Small intestine (tissue), 7 donors: ENCODE data around the gene MBD5. TPM values are rescaled to one million over a fixed set of nuclear protein-coding genes. Genes with fewer than 3 reads are reported as not detected.
A peak's percentile ranks its signal among the peaks of the same experiment; 100 is the strongest.

Source experiments
- DNase-seq, 2 donors: peaks; one replicate each; pipeline versions ENCODE4 v3.0.0 to v3.0.0-alpha.2; 2013
- FAIRE-seq: peaks from 2 replicates; lab custom pipeline; 2012; peaks lifted over from hg19 to GRCh38; lab: Jason Lieb, UNC
- H3K27ac ChIP-seq, 3 donors: one replicate each; pipeline ENCODE4 v1.5.1; 2013; ENCODE audit warnings: low read length in 2 of 3, mild to moderate bottlenecking in 2 of 3, control low read depth in 1 of 3, inconsistent platforms in 1 of 3, low read depth in 1 of 3, moderate library complexity in 1 of 3
- H3K27me3 ChIP-seq, 3 donors: one replicate each; pipeline ENCODE4 v1.6.1; 2013; ENCODE audit warnings: low read length in 3 of 3, inconsistent platforms in 1 of 3; ENCODE audit not compliant: control insufficient read depth in 3 of 3, insufficient read depth in 3 of 3
- H3K36me3 ChIP-seq, 3 donors: one replicate each; pipeline ENCODE4 v1.6.1; 2013; ENCODE audit warnings: low read length in 3 of 3, inconsistent platforms in 1 of 3, low read depth in 1 of 3, mild to moderate bottlenecking in 1 of 3, moderate library complexity in 1 of 3; ENCODE audit not compliant: control insufficient read depth in 3 of 3, insufficient read depth in 2 of 3
- H3K4me1 ChIP-seq, 3 donors: one replicate each; pipeline ENCODE4 v1.6.1; 2013; ENCODE audit warnings: low read length in 2 of 3, inconsistent platforms in 1 of 3, low read depth in 1 of 3, mild to moderate bottlenecking in 1 of 3, moderate library complexity in 1 of 3; ENCODE audit not compliant: control insufficient read depth in 3 of 3, insufficient read depth in 2 of 3
- H3K4me3 ChIP-seq, 3 donors: one replicate each; pipeline ENCODE4 v1.5.1; 2013; ENCODE audit warnings: low read length in 3 of 3, control low read depth in 1 of 3, inconsistent platforms in 1 of 3, low read depth in 1 of 3, mild to moderate bottlenecking in 1 of 3, moderate library complexity in 1 of 3
- H3K9me3 ChIP-seq, 2 donors: one replicate each; pipeline ENCODE4 v1.6.1; 2013; ENCODE audit warnings: low read depth in 1 of 2, low read length in 1 of 2; ENCODE audit not compliant: control insufficient read depth in 2 of 2, insufficient read depth in 1 of 2
- WGBS, 3 donors: extraction: QIAGEN DNeasy Blood & Tissue Kit; methylation state at CpG; one replicate each; pipeline ENCODE4 v1.1.7; 2013; 5-methylcytosine and 5-hydroxymethylcytosine counted together
- polyA plus RNA-seq, 4 donors: library from polyadenylated mRNA; stranded (reverse) in 3 of 4; unstranded in 1 of 4; fragments of 200-250 nt in 3 of 4; fragments of 120-200 nt in 1 of 4; gene quantifications; one replicate each; pipeline versions ENCODE4 v1.2.1 to v1.2.3, GENCODE V29; 2013
- donor health status: healthy with polysubstance abuse.
- donor health status: control.
- donor health status: control.
- donor health status: Bipolar disorder and iron deficiency.
- donor health status: healthy.

The MBD5 gene
- polyA plus RNA-seq, 4 donors: 2.7 to 19.2 (median 4.7) TPM

- Histone ChIP-seq H3K4me3 (no peak overlapping the region), H3K27ac (no peak overlapping the region), H3K27me3 (no peaks in the 10 kb centered on the region), H3K4me1 (no peaks in the 10 kb centered on the region), H3K36me3 (no peaks in the 10 kb centered on the region), H3K9me3 (no peaks in the 10 kb centered on the region)
- no peak for DNase-seq
- no peak for FAIRE-seq
- 85 to 92% (median 90%) methylated on average over 8 of the region's 8 CpGs for WGBS, 3 donors
These were observed 524.7 kb downstream of the MBD5 start for GRCh38 chr2:148545390-148546256.

GRCh38 chr2:148546270-148546669 lies 525.4 kb downstream of the MBD5 start:
- Histone ChIP-seq H3K27me3 (no peaks in the 10 kb centered on the region), H3K36me3 (no peaks in the 10 kb centered on the region), H3K4me1 (no peaks in the 10 kb centered on the region), H3K9me3 (no peaks in the 10 kb centered on the region), H3K4me3 (no peak overlapping the region), H3K27ac (no peak overlapping the region)
- DNase-seq: no peak
- WGBS, 3 donors: 89 to 100% (median 100%) methylated on average over 1 of the region's 1 CpG
- FAIRE-seq: no peak

- H3K4me3 ChIP-seq: no peak overlapping the region
- H3K27ac ChIP-seq: no peak overlapping the region
- no peak for FAIRE-seq
- H3K9me3 ChIP-seq: no peaks in the 10 kb centered on the region
- 86 to 89% (median 87%) methylated on average over 7 of the region's 7 CpGs for WGBS, 3 donors
- H3K4me1 ChIP-seq: no peaks in the 10 kb centered on the region
- H3K27me3 ChIP-seq: no peaks in the 10 kb centered on the region
- no peak for DNase-seq
- H3K36me3 ChIP-seq: no peaks in the 10 kb centered on the region
These were observed 528.0 kb downstream of the MBD5 start for GRCh38 chr2:148548716-148549400.

- DNase-seq: peak; percentile 28 to 47
- Histone ChIP-seq H3K27ac (peak overlapping the region in 1 of 3 donors; percentile 31), H3K36me3 (no peaks in the 10 kb centered on the region), H3K4me3 (peak overlapping the region in 1 of 3 donors; percentile 45), H3K4me1 (no peaks in the 10 kb centered on the region), H3K9me3 (no peaks in the 10 kb centered on the region), H3K27me3 (no peaks in the 10 kb centered on the region)
- 35 to 48% (median 39%) methylated on average over 9 of the region's 9 CpGs for WGBS, 3 donors
- no peak for FAIRE-seq
These were observed 531.9 kb downstream of the MBD5 start for GRCh38 chr2:148552675-148553331.

GRCh38 chr2:148553332-148553887 lies 532.5 kb downstream of the MBD5 start:
- FAIRE-seq (no peak), DNase-seq (peak in 1 of 2 donors; percentile 9)
- no peaks in the 10 kb centered on the region for H3K4me1 ChIP-seq
- H3K9me3 ChIP-seq: peaks cover 0 to 2% of the 10 kb centered on the region in 2 donors
- WGBS, 3 donors: 56 to 71% (median 62%) methylated on average over 7 of the region's 7 CpGs
- H3K36me3 ChIP-seq: no peaks in the 10 kb centered on the region
- peak overlapping the region in 1 of 3 donors; percentile 45 for H3K4me3 ChIP-seq
- peak overlapping the region in 1 of 3 donors; percentile 10 for H3K27ac ChIP-seq
- H3K27me3 ChIP-seq: no peaks in the 10 kb centered on the region

- FAIRE-seq (no peak), DNase-seq (no peak)
- Histone ChIP-seq H3K27me3 (no peaks in the 10 kb centered on the region), H3K4me3 (no peak overlapping the region), H3K9me3 (peaks cover 0 to 2% of the 10 kb centered on the region in 2 donors), H3K4me1 (no peaks in the 10 kb centered on the region), H3K36me3 (no peaks in the 10 kb centered on the region), H3K27ac (no peak overlapping the region)
- WGBS, 3 donors: 76 to 82% (median 81%) methylated on average over 6 of the region's 6 CpGs
These were observed 533.8 kb downstream of the MBD5 start for GRCh38 chr2:148554459-148555247.

- no peaks in the 10 kb centered on the region for H3K4me1 ChIP-seq
- peaks cover 0 to 2% of the 10 kb centered on the region in 2 donors for H3K9me3 ChIP-seq
- FAIRE-seq (no peak), DNase-seq (no peak)
- no peaks in the 10 kb centered on the region for H3K27me3 ChIP-seq
- 74 to 85% (median 75%) methylated on average over 6 of the region's 6 CpGs for WGBS, 3 donors
- no peak overlapping the region for H3K27ac ChIP-seq
- no peaks in the 10 kb centered on the region for H3K36me3 ChIP-seq
- H3K4me3 ChIP-seq: no peak overlapping the region
These were observed 534.9 kb downstream of the MBD5 start for GRCh38 chr2:148555622-148556294.
